Uterus (tissue), 4 donors: Measurements from ENCODE around the gene FAM83F. TPM values are rescaled to one million over a fixed set of nuclear protein-coding genes. Genes with fewer than 3 reads are reported as not detected.

Experiments
- DNase-seq, 2 donors: peaks; one replicate each; pipeline ENCODE4 v3.0.0-alpha.2; 2019 to 2020
- H3K27ac ChIP-seq, 2 donors: fragments of 200-600 bp; sonication (generic); 1 replicate in 1 of 2; 2 replicates in 1 of 2; pipeline ENCODE4 v1.5.1; 2016 to 2018
- H3K27me3 ChIP-seq, 2 donors: fragments of 200-600 bp; sonication (generic); one replicate each; pipeline ENCODE4 v1.5.1; 2018 to 2019; ENCODE audit warnings: control low read depth in 1 of 2
- H3K36me3 ChIP-seq, 2 donors: fragments of 200-600 bp; sonication (generic); one replicate each; pipeline ENCODE4 v1.5.1; 2019; ENCODE audit warnings: control low read depth in 1 of 2
- H3K4me1 ChIP-seq, 2 donors: fragments of 200-600 bp; sonication (generic); one replicate each; pipeline ENCODE4 v1.5.1; 2018 to 2019; ENCODE audit warnings: control low read depth in 1 of 2
- H3K4me3 ChIP-seq, 2 donors: fragments of 200-600 bp; sonication (generic); 1 replicate in 1 of 2; 2 replicates in 1 of 2; pipeline ENCODE4 v1.5.1; 2018 to 2019; ENCODE audit warnings: mild to moderate bottlenecking in 1 of 2
- H3K9me3 ChIP-seq, 2 donors: fragments of 200-600 bp; sonication (generic); one replicate each; pipeline ENCODE4 v1.5.1; 2019; ENCODE audit warnings: control low read depth in 1 of 2
- POLR2A ChIP-seq, 2 donors: fragments of 450-650 bp; IDR thresholded peaks; one replicate each; pipeline ENCODE4 v1.6.1; 2016; ENCODE audit warnings: antibody characterized with exemption in 2 of 2, mild to moderate bottlenecking in 1 of 2, moderate library complexity in 1 of 2
- intact Hi-C: fragments of 100-400 bp; cut with DNase I; formaldehyde crosslinking; loops from one replicate; pipeline ENCODE4 v1.15.1; 2023; ENCODE audit warnings: low total_unique reads
- total RNA-seq, 4 donors: library from RNA; depleted of rRNA in 3 of 4; stranded (reverse); fragments of >200 nt in 3 of 4; gene quantifications; one replicate each; pipeline versions ENCODE4 v1.1.0 to v1.2.4, GENCODE V29; 2014 to 2023
- TF ChIP-seq, protein P1 (sequence below), 4 experiments: fragments of 200-600 bp in 2 of 4; fragments of 450-650 bp in 2 of 4; sonication (generic) in 2 of 4; IDR thresholded peaks; one replicate each; pipeline ENCODE4 v1.5.1; 2016 to 2019; ENCODE audit warnings: antibody characterized with exemption in 4 of 4, mild to moderate bottlenecking in 2 of 4, moderate library complexity in 1 of 4
- donor health status: DM: yes; HTN: yes; CAD: no.

The FAM83F gene
- 1 to 10 TPM in 1 of 4 donors, under 1 TPM in 3; under 0.01 to 2.6 (median 0.11) TPM for total RNA-seq

DNA sequence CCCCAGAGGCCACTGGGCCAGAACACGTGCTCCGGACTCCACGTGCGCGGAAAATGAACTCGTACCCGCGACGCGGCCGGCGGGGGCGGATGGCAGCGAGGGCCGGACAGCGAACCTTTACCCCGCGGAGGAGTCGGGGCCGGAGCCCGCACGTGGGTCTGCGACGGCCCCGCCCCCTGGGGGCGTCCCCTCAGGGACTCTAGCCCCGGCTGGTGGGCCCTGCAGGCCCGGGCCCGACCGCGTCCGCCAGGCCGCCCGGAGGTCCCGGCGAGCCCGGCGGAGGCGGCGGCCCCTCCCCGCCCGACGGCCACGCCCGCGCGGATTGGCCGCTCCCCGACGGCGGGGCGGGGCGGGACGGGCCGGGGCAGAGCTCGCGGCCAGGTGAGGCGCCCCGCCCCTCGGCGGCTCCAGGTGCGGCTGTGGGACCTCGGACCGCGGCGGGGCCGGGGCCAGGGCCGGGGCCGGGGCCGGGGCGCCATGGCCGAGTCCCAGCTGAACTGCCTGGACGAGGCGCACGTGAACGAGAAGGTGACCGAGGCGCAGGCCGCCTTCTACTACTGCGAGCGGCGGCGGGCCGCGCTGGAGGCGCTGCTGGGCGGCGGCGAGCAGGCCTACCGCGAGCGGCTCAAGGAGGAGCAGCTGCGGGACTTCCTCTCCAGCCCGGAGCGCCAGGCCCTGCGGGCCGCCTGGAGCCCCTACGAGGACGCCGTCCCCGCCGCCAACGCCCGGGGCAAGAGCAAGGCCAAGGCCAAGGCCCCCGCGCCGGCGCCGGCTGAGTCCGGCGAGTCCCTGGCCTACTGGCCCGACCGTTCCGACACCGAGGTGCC, at the start of gene FAM83F:
Gene FAM83F, plus strand, starts transcription at position 389 of the 827 bp plus-strand sequence. Its CDS starts 89 bp downstream, at position 478.
- Histone ChIP-seq H3K27me3 (peaks cover 8 to 10% of the 10 kb centered on the region in 2 donors), H3K27ac (no peak within 1 kb of the TSS), H3K4me3 (peak within 1 kb of the TSS in 1 of 2 donors; percentile 20), H3K36me3 (no peaks in the 10 kb centered on the region), H3K9me3 (no peaks in the 10 kb centered on the region), H3K4me1 (no peaks in the 10 kb centered on the region)
- no peak for DNase-seq
- intact Hi-C loops, result no loop called here
- TF ChIP-seq POLR2A (IDR thresholded peaks at IDR 0.05), result no peak
- TF ChIP-seq, protein P1, sequence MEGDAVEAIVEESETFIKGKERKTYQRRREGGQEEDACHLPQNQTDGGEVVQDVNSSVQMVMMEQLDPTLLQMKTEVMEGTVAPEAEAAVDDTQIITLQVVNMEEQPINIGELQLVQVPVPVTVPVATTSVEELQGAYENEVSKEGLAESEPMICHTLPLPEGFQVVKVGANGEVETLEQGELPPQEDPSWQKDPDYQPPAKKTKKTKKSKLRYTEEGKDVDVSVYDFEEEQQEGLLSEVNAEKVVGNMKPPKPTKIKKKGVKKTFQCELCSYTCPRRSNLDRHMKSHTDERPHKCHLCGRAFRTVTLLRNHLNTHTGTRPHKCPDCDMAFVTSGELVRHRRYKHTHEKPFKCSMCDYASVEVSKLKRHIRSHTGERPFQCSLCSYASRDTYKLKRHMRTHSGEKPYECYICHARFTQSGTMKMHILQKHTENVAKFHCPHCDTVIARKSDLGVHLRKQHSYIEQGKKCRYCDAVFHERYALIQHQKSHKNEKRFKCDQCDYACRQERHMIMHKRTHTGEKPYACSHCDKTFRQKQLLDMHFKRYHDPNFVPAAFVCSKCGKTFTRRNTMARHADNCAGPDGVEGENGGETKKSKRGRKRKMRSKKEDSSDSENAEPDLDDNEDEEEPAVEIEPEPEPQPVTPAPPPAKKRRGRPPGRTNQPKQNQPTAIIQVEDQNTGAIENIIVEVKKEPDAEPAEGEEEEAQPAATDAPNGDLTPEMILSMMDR (IDR thresholded peaks at IDR 0.05), result no peak

DNA sequence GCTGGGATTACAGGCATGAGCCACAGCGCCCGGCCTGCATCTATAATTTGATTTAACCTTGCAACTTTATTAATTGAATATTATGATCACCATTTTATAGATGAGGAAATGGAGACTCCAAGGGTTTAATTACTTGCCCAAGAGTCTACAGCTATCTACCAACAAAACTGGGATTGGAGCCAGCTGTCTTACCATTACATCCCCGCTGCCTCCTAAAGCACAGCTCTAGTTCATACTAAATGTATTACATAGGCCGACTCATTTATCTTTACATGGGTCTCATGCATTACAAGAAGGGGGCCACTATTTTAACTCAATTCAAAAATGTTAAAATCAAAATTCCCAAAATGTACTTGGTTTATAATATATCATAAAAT, 48.6 kb upstream of the FAM83F start:
- no peak for TF ChIP-seq POLR2A (IDR thresholded peaks at IDR 0.05)
- TF ChIP-seq, protein P1 (IDR thresholded peaks at IDR 0.05), result no peak
- intact Hi-C loops, result no loop called here
- no peak for DNase-seq
- Histone ChIP-seq H3K36me3 (no peaks in the 10 kb centered on the region), H3K4me1 (no peaks in the 10 kb centered on the region), H3K27ac (no peak overlapping the region), H3K4me3 (no peak overlapping the region), H3K27me3 (no peaks in the 10 kb centered on the region), H3K9me3 (no peaks in the 10 kb centered on the region)

DNA sequence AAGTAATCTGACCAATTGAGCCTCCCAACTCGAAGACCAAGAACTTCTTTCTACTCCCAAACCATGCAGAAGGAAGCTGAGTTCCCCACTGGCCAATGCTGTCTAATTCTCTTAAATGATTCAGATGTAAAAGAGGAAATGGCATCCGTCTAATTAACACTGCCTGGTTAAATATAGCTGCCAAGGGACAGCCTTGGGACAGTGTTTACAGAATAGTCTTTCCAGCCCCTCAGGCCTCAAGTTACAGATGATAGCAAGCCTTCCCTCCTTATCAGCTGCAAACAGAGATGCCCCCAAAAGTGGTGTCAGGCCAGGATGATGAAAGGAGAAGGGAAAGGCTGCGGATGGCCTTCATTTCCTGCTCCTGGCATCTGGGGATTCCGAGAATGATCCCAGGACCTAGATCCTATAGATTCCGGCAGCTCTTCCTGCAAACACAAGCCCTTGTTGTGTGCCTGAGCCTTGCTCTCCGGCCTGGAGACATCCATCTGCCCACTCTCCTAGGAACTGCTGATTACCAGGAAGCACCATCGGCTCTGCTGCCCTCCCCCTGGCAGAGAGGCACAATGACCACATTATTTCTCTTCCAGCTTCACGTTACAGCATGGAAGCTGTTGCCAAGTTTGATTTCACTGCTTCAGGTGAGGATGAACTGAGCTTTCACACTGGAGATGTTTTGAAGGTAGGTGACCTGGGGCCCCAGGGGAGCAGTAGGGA, 48.1 kb upstream of the FAM83F start:
- Histone ChIP-seq H3K27ac (no peak overlapping the region), H3K9me3 (no peaks in the 10 kb centered on the region), H3K4me3 (no peak overlapping the region), H3K4me1 (no peaks in the 10 kb centered on the region), H3K27me3 (no peaks in the 10 kb centered on the region), H3K36me3 (no peaks in the 10 kb centered on the region)
- no peak for DNase-seq
- TF ChIP-seq, protein P1 (IDR thresholded peaks at IDR 0.05), result no peak
- no peak for TF ChIP-seq POLR2A (IDR thresholded peaks at IDR 0.05)
- intact Hi-C loops, result no loop called here

DNA sequence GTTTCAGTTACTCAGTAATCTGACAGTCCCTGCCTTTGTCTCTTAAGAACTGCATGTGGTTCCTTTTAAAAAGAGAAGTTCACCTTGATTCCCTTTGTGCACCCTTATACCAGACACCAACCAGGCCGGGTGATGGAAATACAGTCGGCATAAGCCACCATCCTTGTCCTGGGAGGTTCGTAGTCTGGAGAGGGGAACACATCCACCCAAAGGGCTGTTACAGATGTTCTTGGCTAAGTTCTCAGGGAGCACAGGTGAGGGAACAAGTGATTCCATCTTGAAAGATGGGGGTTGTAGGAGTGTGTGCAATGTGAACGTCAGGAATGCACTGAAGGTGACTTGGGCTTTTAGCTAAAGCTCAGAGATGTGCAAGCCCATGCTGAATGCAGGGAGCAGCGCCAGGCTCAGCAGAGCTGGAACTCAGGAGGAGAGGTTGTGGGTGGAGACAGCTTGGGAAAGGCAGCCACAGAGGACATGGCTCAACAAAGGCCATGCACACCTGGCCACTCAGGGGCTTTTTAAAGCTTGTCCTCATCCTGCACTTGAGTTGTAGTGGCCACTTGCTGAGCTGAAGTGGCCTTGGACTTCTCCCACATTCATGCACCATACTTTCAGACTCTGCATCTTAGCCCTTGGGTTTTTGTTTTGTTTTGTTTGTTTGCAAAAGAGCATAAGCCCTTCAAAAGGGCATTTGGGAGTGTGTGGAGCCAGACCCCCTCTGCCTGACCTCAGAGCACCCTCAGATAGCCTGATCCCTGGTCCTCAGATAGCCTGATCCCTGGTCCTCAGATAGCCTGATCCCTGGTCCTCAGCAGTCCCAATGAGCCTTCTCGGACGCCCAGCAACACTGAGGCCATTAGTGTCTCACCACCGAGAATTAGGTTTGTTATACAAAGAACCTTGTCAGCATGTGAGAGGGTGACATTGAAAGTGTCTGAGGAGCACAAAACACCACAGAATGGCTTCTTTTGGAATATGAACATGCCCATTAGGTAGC, 47.2 kb upstream of the FAM83F start:
- H3K9me3 ChIP-seq, result no peaks in the 10 kb centered on the region
- no peak for DNase-seq
- H3K4me3 ChIP-seq, result no peak overlapping the region
- TF ChIP-seq, protein P1 (IDR thresholded peaks at IDR 0.05), result no peak
- no peak for TF ChIP-seq POLR2A (IDR thresholded peaks at IDR 0.05)
- intact Hi-C loops, result no loop called here
- H3K36me3 ChIP-seq, result no peaks in the 10 kb centered on the region
- no peaks in the 10 kb centered on the region for H3K27me3 ChIP-seq
- no peak overlapping the region for H3K27ac ChIP-seq
- H3K4me1 ChIP-seq, result no peaks in the 10 kb centered on the region
